Activated CD4-positive, alpha-beta memory T cell treated with anti-CD3 and anti-CD28 coated beads for 36 hours (primary cell): Measurements from ENCODE around the gene DDX47. TPM values are rescaled to one million over a fixed set of nuclear protein-coding genes. Genes with fewer than 3 reads are reported as not detected.
"Not testable (repeated sequence)": the region's sequence is repeated elsewhere in the genome, so short reads cannot be mapped to it uniquely, and the experiment has no call there.

Experiments used
- CTCF ChIA-PET: fragments of 350-600 bp; sonication (Branson Sonifier 250); formaldehyde crosslinking; loops from one replicate; lab custom pipeline; 2021; ENCODE audit warnings: antibody characterized with exemption, inconsistent platforms; lab: Charles Lee
- POLR2A ChIA-PET: fragments of 350-600 bp; sonication (Branson Sonifier 250); formaldehyde crosslinking; loops from one replicate; lab custom pipeline; 2021; ENCODE audit warnings: antibody characterized with exemption; lab: Charles Lee
- DNase-seq: peaks from one replicate; pipeline ENCODE4 v3.0.0-alpha.2; 2020
- H3K27ac Mint-ChIP-seq: one replicate; pipeline ENCODE4 v1.8.0; 2021; ENCODE audit warnings: mixed read lengths
- H3K27me3 Mint-ChIP-seq: one replicate; pipeline ENCODE4 v1.8.0; 2021; ENCODE audit warnings: mixed read lengths
- H3K36me3 Mint-ChIP-seq: one replicate; pipeline ENCODE4 v1.8.0; 2021; ENCODE audit warnings: mixed read lengths
- H3K4me1 Mint-ChIP-seq: one replicate; pipeline ENCODE4 v1.8.0; 2021; ENCODE audit warnings: low read depth, mixed read lengths
- H3K4me3 Mint-ChIP-seq: one replicate; pipeline ENCODE4 v1.8.0; 2021; ENCODE audit warnings: mild to moderate bottlenecking, mixed read lengths
- H3K9me3 Mint-ChIP-seq: one replicate; pipeline ENCODE4 v1.8.0; 2021; ENCODE audit warnings: mixed read lengths
- intact Hi-C: fragments of 100-400 bp; cut with micrococcal nuclease; formaldehyde crosslinking; loops from one replicate; pipeline ENCODE4 v1.15.1; 2023
- total RNA-seq, 2 experiments: library from RNA; stranded (reverse); gene quantifications; one replicate each; pipeline ENCODE4 v1.2.3, GENCODE V29; 2021

Gene DDX47
- total RNA-seq, 2 experiments from 2014 or later: 75.2 to 75.3 TPM

- POLR2A ChIA-PET: no interaction called here
- intact Hi-C loops: no loop called here
- CTCF ChIA-PET: interaction anchor here (8.0 kb wide), 1 partner anchor 22 kb away, joined by 72 read pairs; no protein-coding TSS in a partner anchor
- Mint-ChIP-seq H3K27me3 (no peaks in the 10 kb centered on the region), H3K4me3 (no peak overlapping the region), H3K4me1 (peaks cover 51% of the 10 kb centered on the region), H3K27ac (no peak overlapping the region), H3K9me3 (no peaks in the 10 kb centered on the region), H3K36me3 (peaks cover 17% of the 10 kb centered on the region)
- DNase-seq: no peak
Observed at GRCh38 chr12:12810553-12811021, 2.6 kb upstream of the DDX47 start.

GRCh38 chr12:12811343-12811742, 1.8 kb upstream of the DDX47 start:
- intact Hi-C loops: no loop called here
- H3K27ac Mint-ChIP-seq: no peak overlapping the region
- peaks cover 24% of the 10 kb centered on the region for H3K36me3 Mint-ChIP-seq
- peaks cover 59% of the 10 kb centered on the region for H3K4me1 Mint-ChIP-seq
- CTCF ChIA-PET: interaction anchor here (8.0 kb wide), 1 partner anchor 23 kb away, joined by 72 read pairs; no protein-coding TSS in a partner anchor
- H3K4me3 Mint-ChIP-seq: no peak overlapping the region
- no peak for DNase-seq
- H3K27me3 Mint-ChIP-seq: no peaks in the 10 kb centered on the region
- H3K9me3 Mint-ChIP-seq: no peaks in the 10 kb centered on the region
- POLR2A ChIA-PET: interaction anchor here (1.4 kb wide), 1 partner anchor 27 kb away, joined by 3 read pairs; no protein-coding TSS in a partner anchor

GRCh38 chr12:12812174-12812573, 972 bp upstream of the DDX47 start:
- POLR2A ChIA-PET: interaction anchor here (1.4 kb wide), 1 partner anchor 26 kb away, joined by 3 read pairs; no protein-coding TSS in a partner anchor
- intact Hi-C loops: loop anchor here (2.0 kb wide), 1 partner anchor 85 kb away; no protein-coding TSS in a partner anchor

DNA sequence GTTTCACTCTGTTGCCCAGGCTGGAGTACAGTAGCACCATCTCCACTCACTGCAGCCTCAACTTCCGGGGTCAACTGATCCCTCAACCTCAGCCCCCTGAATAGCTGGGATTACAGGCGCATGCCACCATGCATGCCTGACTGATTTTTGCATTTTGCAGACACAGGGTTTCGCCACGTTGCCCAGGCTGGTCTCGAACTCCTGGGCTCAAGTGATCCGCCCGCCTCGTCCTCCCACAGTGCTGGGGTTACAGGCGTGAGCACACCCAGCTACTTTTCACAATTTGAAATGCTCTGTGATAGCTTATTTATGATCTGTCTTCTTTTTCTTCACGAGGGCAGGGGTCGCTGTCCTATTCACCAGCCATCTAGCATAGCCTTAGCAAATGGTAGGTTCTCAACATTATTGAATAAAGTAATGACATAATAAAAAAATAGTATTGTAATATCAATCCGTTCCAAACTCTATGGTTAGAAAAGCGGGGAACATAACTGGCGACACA, 477 bp upstream of the DDX47 start:
- Mint-ChIP-seq H3K36me3 (peaks cover 25% of the 10 kb centered on the region), H3K27me3 (no peaks in the 10 kb centered on the region), H3K4me1 (peaks cover 59% of the 10 kb centered on the region), H3K27ac (peak overlapping the region; percentile 95), H3K4me3 (peak overlapping the region; percentile 93), H3K9me3 (no peaks in the 10 kb centered on the region)
- ChIA-PET CTCF (interaction anchor here (0.8 to 8.0 kb wide), 7 partner anchors 9 to 456 kb away, joined by 3 to 72 read pairs (median 8); partner anchors contain the start of gene BORCS5), POLR2A (interaction anchor here (1.4 kb wide), 2 partner anchors 25 to 345 kb away, joined by 3 to 6 read pairs; no protein-coding TSS in a partner anchor)
- no peak for DNase-seq
- intact Hi-C loops: loop anchor here (1.0 to 2.0 kb wide), 2 partner anchors 86 to 188 kb away; partner anchors contain the start of gene HEBP1

More at GRCh38 chr12:12812174-12812573, 972 bp upstream of the DDX47 start:
- CTCF ChIA-PET: interaction anchor here (0.8 to 8.0 kb wide), 5 partner anchors 9 to 25 kb away, joined by 3 to 72 read pairs (median 8); no protein-coding TSS in a partner anchor
- DNase-seq: no peak
- Mint-ChIP-seq H3K4me3 (no peak overlapping the region), H3K4me1 (peaks cover 61% of the 10 kb centered on the region), H3K27ac (no peak overlapping the region), H3K36me3 (peaks cover 25% of the 10 kb centered on the region), H3K27me3 (no peaks in the 10 kb centered on the region), H3K9me3 (no peaks in the 10 kb centered on the region)

- intact Hi-C loops: no loop called here
- no peaks in the 10 kb centered on the region for H3K27me3 Mint-ChIP-seq
- ChIA-PET POLR2A (no interaction called here), CTCF (interaction anchor here (1.2 kb wide), 1 partner anchor 29 kb away, joined by 3 read pairs; no protein-coding TSS in a partner anchor)
- H3K27ac Mint-ChIP-seq: no peak overlapping the region
- H3K4me1 Mint-ChIP-seq: peaks cover 76% of the 10 kb centered on the region
- H3K4me3 Mint-ChIP-seq: no peak overlapping the region
- DNase-seq: no peak
- no peaks in the 10 kb centered on the region for H3K9me3 Mint-ChIP-seq
- H3K36me3 Mint-ChIP-seq: peaks cover 48% of the 10 kb centered on the region
Observed at GRCh38 chr12:12817616-12818015, 4.5 kb downstream of the DDX47 start.

GRCh38 chr12:12818701-12819100, 5.6 kb downstream of the DDX47 start:
- intact Hi-C loops: no loop called here
- no peak overlapping the region for H3K4me3 Mint-ChIP-seq
- DNase-seq: no peak
- peaks cover 51% of the 10 kb centered on the region for H3K36me3 Mint-ChIP-seq
- ChIA-PET POLR2A (no interaction called here), CTCF (no interaction called here)
- H3K27me3 Mint-ChIP-seq: no peaks in the 10 kb centered on the region
- H3K27ac Mint-ChIP-seq: no peak overlapping the region
- H3K4me1 Mint-ChIP-seq: peaks cover 66% of the 10 kb centered on the region
- no peaks in the 10 kb centered on the region for H3K9me3 Mint-ChIP-seq

GRCh38 chr12:12819221-12819620, 6.1 kb downstream of the DDX47 start:
- intact Hi-C loops: no loop called here
- Mint-ChIP-seq H3K27ac (no peak overlapping the region), H3K4me3 (no peak overlapping the region), H3K27me3 (no peaks in the 10 kb centered on the region), H3K9me3 (no peaks in the 10 kb centered on the region), H3K36me3 (peaks cover 51% of the 10 kb centered on the region), H3K4me1 (peaks cover 62% of the 10 kb centered on the region)
- ChIA-PET CTCF (no interaction called here), POLR2A (no interaction called here)
- no peak for DNase-seq

GRCh38 chr12:12819752-12820311, 6.7 kb downstream of the DDX47 start:
- Mint-ChIP-seq H3K4me3 (no peak overlapping the region), H3K27ac (peak overlapping the region; percentile 44), H3K36me3 (peaks cover 52% of the 10 kb centered on the region), H3K27me3 (no peaks in the 10 kb centered on the region), H3K9me3 (no peaks in the 10 kb centered on the region), H3K4me1 (peaks cover 56% of the 10 kb centered on the region)
- no peak for DNase-seq
- CTCF ChIA-PET: interaction anchor here (0.6 kb wide), 1 partner anchor 195 kb away, joined by 3 read pairs; no protein-coding TSS in a partner anchor
- intact Hi-C loops: no loop called here
- POLR2A ChIA-PET: no interaction called here

- H3K9me3 Mint-ChIP-seq, H3K27ac Mint-ChIP-seq, CTCF ChIA-PET, H3K27me3 Mint-ChIP-seq, DNase-seq, POLR2A ChIA-PET, H3K4me3 Mint-ChIP-seq, intact Hi-C loops: not testable (repeated sequence)
- peaks cover 53% of the 10 kb centered on the region for H3K36me3 Mint-ChIP-seq
- H3K4me1 Mint-ChIP-seq: peaks cover 53% of the 10 kb centered on the region
Observed at GRCh38 chr12:12820376-12820775, 7.2 kb downstream of the DDX47 start.

- Mint-ChIP-seq H3K27me3 (no peaks in the 10 kb centered on the region), H3K4me3 (no peak overlapping the region), H3K4me1 (peaks cover 37% of the 10 kb centered on the region), H3K27ac (no peak overlapping the region), H3K36me3 (peaks cover 49% of the 10 kb centered on the region), H3K9me3 (no peaks in the 10 kb centered on the region)
- intact Hi-C loops: no loop called here
- POLR2A ChIA-PET: no interaction called here
- CTCF ChIA-PET: interaction anchor here (0.6 to 1.1 kb wide), 4 partner anchors 8 to 35 kb away, joined by 3 to 5 read pairs (median 3); no protein-coding TSS in a partner anchor
- DNase-seq: no peak
Observed at GRCh38 chr12:12821975-12822374, 8.8 kb downstream of the DDX47 start.

GRCh38 chr12:12822886-12823285, 9.7 kb downstream of the DDX47 start:
- H3K9me3 Mint-ChIP-seq: no peaks in the 10 kb centered on the region
- no peaks in the 10 kb centered on the region for H3K27me3 Mint-ChIP-seq
- peaks cover 56% of the 10 kb centered on the region for H3K36me3 Mint-ChIP-seq
- no peak overlapping the region for H3K27ac Mint-ChIP-seq
- H3K4me3 Mint-ChIP-seq: no peak overlapping the region
- ChIA-PET CTCF (no interaction called here), POLR2A (interaction anchor here (0.5 kb wide), 1 partner anchor 129 kb away, joined by 4 read pairs; the partner anchor contains the start of gene GPRC5D)
- H3K4me1 Mint-ChIP-seq: peaks cover 30% of the 10 kb centered on the region
- no peak for DNase-seq
- intact Hi-C loops: no loop called here

DNA sequence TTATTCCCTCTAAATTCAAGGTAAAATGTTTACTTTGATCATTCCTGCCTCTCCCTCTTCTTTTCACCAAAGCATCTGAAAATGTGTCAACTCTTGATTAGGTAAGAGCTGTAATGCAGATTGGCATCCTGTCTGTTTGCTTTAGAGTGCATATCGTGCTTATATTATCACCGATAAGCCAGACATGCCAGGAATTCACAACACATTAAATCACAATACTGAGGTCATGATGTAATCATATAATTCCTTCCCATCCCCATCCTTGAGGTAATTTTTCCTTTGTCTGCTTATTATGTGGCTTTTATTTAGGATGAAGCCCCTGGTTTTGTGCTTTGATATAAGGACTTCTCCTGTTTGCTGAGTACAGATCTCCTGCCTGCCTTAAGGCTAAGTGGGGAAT, 10.2 kb downstream of the DDX47 start:
- H3K27me3 Mint-ChIP-seq: no peaks in the 10 kb centered on the region
- H3K4me1 Mint-ChIP-seq: peaks cover 27% of the 10 kb centered on the region
- H3K36me3 Mint-ChIP-seq: peaks cover 57% of the 10 kb centered on the region
- intact Hi-C loops: no loop called here
- H3K27ac Mint-ChIP-seq: no peak overlapping the region
- no peaks in the 10 kb centered on the region for H3K9me3 Mint-ChIP-seq
- CTCF ChIA-PET: no interaction called here
- no peak overlapping the region for H3K4me3 Mint-ChIP-seq
- no peak for DNase-seq
- POLR2A ChIA-PET: interaction anchor here (0.5 kb wide), 1 partner anchor 129 kb away, joined by 4 read pairs; the partner anchor contains the start of gene GPRC5D
